ENCODE data around the gene TCF7L2.
"Not testable (repeated sequence)": the region's sequence is repeated elsewhere in the genome, so short reads cannot be mapped to it uniquely, and the experiment has no call there.

TCF7L2 gene

GRCh38 chr10:113063043-113063967 is 113.3 kb downstream of the TCF7L2 start:
- no peak for DNase-seq (ENCODE audit: low read depth, low spot score)

GRCh38 chr10:113064039-113064438 is 114.0 kb downstream of the TCF7L2 start:
- DNase-seq (ENCODE audit: low read depth, low spot score) = no peak

- DNase-seq (ENCODE audit: low read depth, low spot score) = not testable (repeated sequence)
Measured at GRCh38 chr10:113066120-113066519, 116.1 kb downstream of the TCF7L2 start.

- DNase-seq (ENCODE audit: low read depth, low spot score) = no peak
Measured at GRCh38 chr10:113066561-113067312, 116.7 kb downstream of the TCF7L2 start.

- DNase-seq (ENCODE audit: low read depth, low spot score) = no peak
Measured at GRCh38 chr10:113067501-113067900, 117.5 kb downstream of the TCF7L2 start.

GRCh38 chr10:113068178-113068890 is 118.3 kb downstream of the TCF7L2 start:
- DNase-seq (ENCODE audit: low read depth, low spot score) = no peak

- DNase-seq (ENCODE audit: low read depth, low spot score) = no peak
Measured at GRCh38 chr10:113069595-113069994, 119.5 kb downstream of the TCF7L2 start.

GRCh38 chr10:113071446-113071845 is 121.4 kb downstream of the TCF7L2 start:
- DNase-seq (ENCODE audit: low read depth, low spot score) = no peak

GRCh38 chr10:113073549-113074189 is 123.6 kb downstream of the TCF7L2 start:
- DNase-seq (ENCODE audit: low read depth, low spot score) = no peak

GRCh38 chr10:113076949-113077348 is 126.9 kb downstream of the TCF7L2 start:
- no peak for DNase-seq (ENCODE audit: low read depth, low spot score)

- DNase-seq (ENCODE audit: low read depth, low spot score) = no peak
Measured at GRCh38 chr10:113078282-113078907, 128.3 kb downstream of the TCF7L2 start.

GRCh38 chr10:113080061-113080924 is 130.2 kb downstream of the TCF7L2 start:
- DNase-seq (ENCODE audit: low read depth, low spot score) = no peak

GRCh38 chr10:113080925-113081229 is 130.8 kb downstream of the TCF7L2 start:
- DNase-seq (ENCODE audit: low read depth, low spot score) = no peak

GRCh38 chr10:113084031-113084430 is 134.0 kb downstream of the TCF7L2 start:
- no peak for DNase-seq (ENCODE audit: low read depth, low spot score)

GRCh38 chr10:113085776-113086175 is 135.7 kb downstream of the TCF7L2 start:
- no peak for DNase-seq (ENCODE audit: low read depth, low spot score)

GRCh38 chr10:113086282-113086681 is 136.2 kb downstream of the TCF7L2 start:
- no peak for DNase-seq (ENCODE audit: low read depth, low spot score)

- no peak for DNase-seq (ENCODE audit: low read depth, low spot score)
Measured at GRCh38 chr10:113087165-113088029, 137.3 kb downstream of the TCF7L2 start.

GRCh38 chr10:113088194-113088593 is 138.1 kb downstream of the TCF7L2 start:
- DNase-seq (ENCODE audit: low read depth, low spot score) = no peak

- DNase-seq (ENCODE audit: low read depth, low spot score) = no peak
Measured at GRCh38 chr10:113089551-113089950, 139.5 kb downstream of the TCF7L2 start.

All from activated CD4-positive, CD25-positive, alpha-beta regulatory T cell treated with anti-CD3 and anti-CD28 coated beads, Interleukin-2, amount 50 U/mL, for 16 hours (primary cell).